ENCODE measurements around the gene CCDC13. TPM values are rescaled to one million over a fixed set of nuclear protein-coding genes. Genes with fewer than 3 reads are reported as not detected.
"Not testable (repeated sequence)": the region's sequence is repeated elsewhere in the genome, so short reads cannot be mapped to it uniquely, and the experiment has no call there.

The CCDC13 gene
- total RNA-seq, 1 donor from 2014 or later, result not detected

GRCh38 chr3:42814246-42814645 is 41.2 kb upstream of the CCDC13 start:
- no peaks in the 10 kb centered on the region for H3K4me1 ChIP-seq
- Mint-ChIP-seq H3K36me3 (no peaks in the 10 kb centered on the region), H3K9me3 (no peaks in the 10 kb centered on the region), H3K4me1 (peaks cover 7% of the 10 kb centered on the region), H3K27ac (no peak overlapping the region), H3K4me3 (no peak overlapping the region), H3K27me3 (ENCODE audit: insufficient read depth, low read depth) (peaks cover 3% of the 10 kb centered on the region)
- H2AFZ ChIP-seq (replicated peaks), result no peak overlapping the region
- no peak for DNase-seq (ENCODE audit: low spot score)
- H3K79me2 ChIP-seq (ENCODE audit: low read depth), result no peaks in the 10 kb centered on the region
- H3K4me2 ChIP-seq, result no peak overlapping the region
- TF ChIP-seq EZH2phosphoT487 (IDR thresholded peaks at IDR 0.05) (no peak), CTCF (IDR thresholded peaks at IDR 0.05) (no peak), EZH2 (IDR thresholded peaks at IDR 0.05) (no peak)
- no peaks in the 10 kb centered on the region for H3K27me3 ChIP-seq
- no peaks in the 10 kb centered on the region for H3F3A ChIP-seq (ENCODE audit: low read depth)
- H3K36me3 ChIP-seq, result no peaks in the 10 kb centered on the region
- H3K9me3 ChIP-seq (ENCODE audit: low read depth), result no peaks in the 10 kb centered on the region
- no peak overlapping the region for H3K27ac ChIP-seq
- no peaks in the 10 kb centered on the region for H4K20me1 ChIP-seq (ENCODE audit: low read depth)
- no peak overlapping the region for H3K4me3 ChIP-seq
- H3K9ac ChIP-seq, result no peak overlapping the region

GRCh38 chr3:42811118-42811883 is 38.2 kb upstream of the CCDC13 start:
- not testable (repeated sequence) for H3K4me1 ChIP-seq; H3K27ac Mint-ChIP-seq; H3K4me3 Mint-ChIP-seq; H3K27me3 Mint-ChIP-seq (ENCODE audit: insufficient read depth, low read depth); DNase-seq (ENCODE audit: low spot score); H3K9me3 ChIP-seq (ENCODE audit: low read depth); H3K9me3 Mint-ChIP-seq; H3K27ac ChIP-seq; H3K36me3 Mint-ChIP-seq; H3K79me2 ChIP-seq (ENCODE audit: low read depth); H3K36me3 ChIP-seq; H3K9ac ChIP-seq; H3K4me3 ChIP-seq; H4K20me1 ChIP-seq (ENCODE audit: low read depth); H3K4me1 Mint-ChIP-seq; H3K4me2 ChIP-seq; H3F3A ChIP-seq (ENCODE audit: low read depth); H3K27me3 ChIP-seq
- H2AFZ ChIP-seq (replicated peaks), result peak overlapping the region; percentile 74

GRCh38 chr3:42810706-42811105 is 37.7 kb upstream of the CCDC13 start:
- H3K4me3 ChIP-seq; H3K27me3 Mint-ChIP-seq (ENCODE audit: insufficient read depth, low read depth); H3K79me2 ChIP-seq (ENCODE audit: low read depth); H2AFZ ChIP-seq (replicated peaks); H3K9me3 Mint-ChIP-seq; DNase-seq (ENCODE audit: low spot score); H4K20me1 ChIP-seq (ENCODE audit: low read depth); H3K27ac ChIP-seq; H3K4me1 ChIP-seq; H3K4me2 ChIP-seq; H3K27ac Mint-ChIP-seq; H3K9ac ChIP-seq; H3K9me3 ChIP-seq (ENCODE audit: low read depth); H3F3A ChIP-seq (ENCODE audit: low read depth); H3K4me3 Mint-ChIP-seq; H3K36me3 Mint-ChIP-seq; H3K36me3 ChIP-seq: not testable (repeated sequence)
- peaks cover 11% of the 10 kb centered on the region for H3K4me1 Mint-ChIP-seq
- H3K27me3 ChIP-seq, result peaks cover 14% of the 10 kb centered on the region

DNA sequence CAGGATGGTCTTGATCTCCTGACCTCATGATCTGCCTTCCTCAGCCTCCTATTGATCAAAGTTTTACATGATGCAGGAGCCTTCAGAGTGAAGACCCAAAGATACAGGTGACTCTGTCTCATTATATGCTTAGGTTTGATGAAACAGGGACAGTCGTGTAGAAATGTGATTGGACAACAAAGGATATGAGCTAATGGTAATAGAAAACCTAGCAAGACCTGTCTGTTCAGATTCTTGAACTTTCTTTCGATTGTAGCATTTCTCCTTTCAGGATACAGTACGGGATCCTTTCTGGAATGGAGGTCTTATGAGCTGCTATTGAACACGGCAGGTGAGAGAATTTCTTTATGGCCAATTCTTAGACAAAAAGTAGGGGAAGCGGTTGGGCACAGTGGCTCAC is 36.1 kb upstream of the CCDC13 start, which contains the start of gene ACKR2:
TSS of gene ACKR2 (plus strand) at position 244 of the 400 bp plus-strand sequence. CDS start 55,058 bp downstream, outside the sequence.
- peaks cover 9% of the 10 kb centered on the region for H3F3A ChIP-seq (ENCODE audit: low read depth)
- peaks cover 7% of the 10 kb centered on the region for H3K27me3 Mint-ChIP-seq (ENCODE audit: insufficient read depth, low read depth)
- H3K9me3 Mint-ChIP-seq, result no peaks in the 10 kb centered on the region
- H3K4me3 Mint-ChIP-seq, result no peak within 1 kb of the TSS
- no peak within 1 kb of the TSS for H3K9ac ChIP-seq
- peaks cover 16% of the 10 kb centered on the region for H3K4me1 Mint-ChIP-seq
- H3K27ac ChIP-seq, result no peak within 1 kb of the TSS
- TF ChIP-seq EZH2phosphoT487 (IDR thresholded peaks at IDR 0.05), result no peak
- peaks cover 6% of the 10 kb centered on the region for H3K4me1 ChIP-seq
- H3K36me3 Mint-ChIP-seq, result no peaks in the 10 kb centered on the region
- H3K9me3 ChIP-seq (ENCODE audit: low read depth), result no peaks in the 10 kb centered on the region
- no peak within 1 kb of the TSS for H3K4me3 ChIP-seq
- H3K79me2 ChIP-seq (ENCODE audit: low read depth), result no peaks in the 10 kb centered on the region
- no peaks in the 10 kb centered on the region for H3K36me3 ChIP-seq
- H3K4me2 ChIP-seq, result no peak within 1 kb of the TSS
- no peak within 1 kb of the TSS for H2AFZ ChIP-seq (replicated peaks)
- peaks cover 26% of the 10 kb centered on the region for H3K27me3 ChIP-seq
- DNase-seq (ENCODE audit: low spot score), result no peak
- no peak within 1 kb of the TSS for H3K27ac Mint-ChIP-seq
- no peaks in the 10 kb centered on the region for H4K20me1 ChIP-seq (ENCODE audit: low read depth)

DNA sequence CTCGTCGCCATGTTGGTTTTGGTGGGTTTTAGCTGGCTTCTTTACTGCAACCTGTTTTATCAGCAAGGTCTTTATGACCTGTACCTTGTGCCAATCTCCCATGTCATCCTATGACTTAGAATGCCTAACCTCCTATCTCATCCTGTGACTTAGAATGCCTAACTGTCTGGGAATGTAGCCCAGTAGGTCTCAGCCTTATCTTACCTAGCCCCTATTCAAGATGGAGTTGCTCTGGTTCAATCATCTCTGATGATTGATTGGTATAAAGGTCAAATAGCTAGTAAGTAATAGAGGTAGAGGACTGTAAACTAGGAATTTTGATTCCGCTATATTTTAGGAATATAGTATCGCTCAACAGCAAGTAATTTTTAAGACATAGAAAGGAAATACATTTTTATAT is 34.9 kb upstream of the CCDC13 start:
- no peak for TF ChIP-seq EZH2phosphoT487 (IDR thresholded peaks at IDR 0.05)
- no peak for TF ChIP-seq EZH2 (IDR thresholded peaks at IDR 0.05)
- TF ChIP-seq CTCF (IDR thresholded peaks at IDR 0.05), result no peak
- H3K4me3 Mint-ChIP-seq, result no peak overlapping the region
- Histone ChIP-seq H3K79me2 (ENCODE audit: low read depth) (peaks cover 12% of the 10 kb centered on the region), H3F3A (ENCODE audit: low read depth) (peaks cover 21% of the 10 kb centered on the region), H3K27me3 (peaks cover 26% of the 10 kb centered on the region), H3K9ac (no peak overlapping the region), H3K9me3 (ENCODE audit: low read depth) (no peaks in the 10 kb centered on the region), H2AFZ (replicated peaks) (no peak overlapping the region), H3K36me3 (no peaks in the 10 kb centered on the region), H3K27ac (no peak overlapping the region), H4K20me1 (ENCODE audit: low read depth) (no peaks in the 10 kb centered on the region), H3K4me2 (no peak overlapping the region), H3K4me1 (peaks cover 8% of the 10 kb centered on the region), H3K4me3 (no peak overlapping the region)
- no peaks in the 10 kb centered on the region for H3K9me3 Mint-ChIP-seq
- no peak overlapping the region for H3K27ac Mint-ChIP-seq
- peaks cover 19% of the 10 kb centered on the region for H3K4me1 Mint-ChIP-seq
- no peaks in the 10 kb centered on the region for H3K36me3 Mint-ChIP-seq
- DNase-seq (ENCODE audit: low spot score), result no peak
- H3K27me3 Mint-ChIP-seq (ENCODE audit: insufficient read depth, low read depth), result peaks cover 7% of the 10 kb centered on the region

Data from neural progenitor cell (in vitro differentiated cells).